CD14-positive monocyte (primary cell): ENCODE measurements around the gene MALRD1. TPM values are rescaled to one million over a fixed set of nuclear protein-coding genes. Genes with fewer than 3 reads are reported as not detected.

Experiments used
- DNase-seq, 3 donors: peaks; one replicate each; pipeline ENCODE4 v3.0.0-alpha.2; 2011 to 2022
- H2AFZ ChIP-seq: 2 replicates; pipeline ENCODE4 v1.6.0; 2012; ENCODE audit warnings: mild to moderate bottlenecking, low read depth, low read length, inconsistent platforms; ENCODE audit not compliant: insufficient read depth, poor library complexity, severe bottlenecking
- H3K27ac ChIP-seq, 2 donors: 1 replicate in 1 of 2; 2 replicates in 1 of 2; pipeline ENCODE4 v1.5.1; 2012 to 2013; ENCODE audit warnings: low read length in 2 of 2, control low read depth in 1 of 2, inconsistent platforms in 1 of 2, low read depth in 1 of 2, mild to moderate bottlenecking in 1 of 2
- H3K27me3 ChIP-seq, 2 donors: one replicate each; pipeline versions ENCODE4 v1.6.0 to v1.6.1; 2011 to 2013; ENCODE audit warnings: low read length in 2 of 2; ENCODE audit not compliant: control insufficient read depth in 2 of 2, insufficient read depth in 2 of 2
- H3K36me3 ChIP-seq, 2 donors: replicated peaks in 1 of 2; 1 replicate in 1 of 2; 2 replicates in 1 of 2; pipeline versions ENCODE4 v1.5.1 to v1.6.1; 2012 to 2013; ENCODE audit warnings: low read length in 2 of 2, control low read depth in 1 of 2, inconsistent platforms in 1 of 2, mild to moderate bottlenecking in 1 of 2; ENCODE audit not compliant: insufficient read depth in 2 of 2, control insufficient read depth in 1 of 2
- H3K4me1 ChIP-seq, 2 donors: 1 replicate in 1 of 2; 2 replicates in 1 of 2; pipeline versions ENCODE4 v1.5.1 to v1.6.1; 2012 to 2013; ENCODE audit warnings: low read length in 2 of 2, control low read depth in 1 of 2, inconsistent platforms in 1 of 2, mild to moderate bottlenecking in 1 of 2, moderate library complexity in 1 of 2; ENCODE audit not compliant: insufficient read depth in 2 of 2, control insufficient read depth in 1 of 2
- H3K4me2 ChIP-seq: replicated peaks from 2 replicates; pipeline ENCODE3; 2012; ENCODE audit warnings: low read length, moderate library complexity, mild to moderate bottlenecking; ENCODE audit not compliant: poor library complexity, severe bottlenecking; ENCODE audit errors: extremely low read depth
- H3K4me3 ChIP-seq, 3 experiments: fragments of 200-600 bp in 1 of 3; sonication (generic) in 1 of 3; replicated peaks in 1 of 3; 1 replicate in 2 of 3; 2 replicates in 1 of 3; pipeline ENCODE4 v1.5.1; 2011 to 2013; ENCODE audit warnings: low read length in 3 of 3, mild to moderate bottlenecking in 3 of 3, control low read depth in 2 of 3, low read depth in 2 of 3, inconsistent platforms in 1 of 3, moderate library complexity in 1 of 3
- H3K79me2 ChIP-seq: 2 replicates; pipeline ENCODE4 v1.6.0; 2012; ENCODE audit warnings: mild to moderate bottlenecking, control low read depth, inconsistent platforms, low read length, moderate library complexity; ENCODE audit not compliant: insufficient read depth
- H3K9ac ChIP-seq: 2 replicates; pipeline ENCODE4 v1.6.0; 2017; ENCODE audit warnings: low read length, mild to moderate bottlenecking; ENCODE audit not compliant: insufficient read depth, poor library complexity, severe bottlenecking
- H3K9me3 ChIP-seq, 2 donors: replicated peaks in 1 of 2; 1 replicate in 1 of 2; 2 replicates in 1 of 2; pipeline versions ENCODE4 v1.5.1 to v1.6.1; 2012 to 2013; ENCODE audit warnings: low read length in 2 of 2, control low read depth in 1 of 2; ENCODE audit not compliant: control insufficient read depth in 1 of 2, insufficient read depth in 1 of 2
- H4K20me1 ChIP-seq: 2 replicates; pipeline ENCODE4 v1.6.0; 2012; ENCODE audit warnings: mild to moderate bottlenecking, low read length, control low read depth, moderate library complexity; ENCODE audit not compliant: insufficient read depth
- H3K27ac Mint-ChIP-seq, 7 donors: one replicate each; pipeline ENCODE4 v1.8.0; 2020; ENCODE audit warnings: mild to moderate bottlenecking in 7 of 7, mixed read lengths in 7 of 7, moderate library complexity in 6 of 7, inconsistent platforms in 2 of 7
- H3K27me3 Mint-ChIP-seq, 3 donors: one replicate each; pipeline ENCODE4 v1.8.0; 2021 to 2022; ENCODE audit warnings: low read depth in 3 of 3, mild to moderate bottlenecking in 3 of 3, mixed read lengths in 3 of 3, moderate library complexity in 3 of 3, inconsistent platforms in 1 of 3
- H3K36me3 Mint-ChIP-seq, 2 donors: one replicate each; pipeline ENCODE4 v1.8.0; 2020; ENCODE audit warnings: mixed read lengths in 2 of 2, inconsistent platforms in 1 of 2, mild to moderate bottlenecking in 1 of 2
- H3K4me1 Mint-ChIP-seq: one replicate; pipeline ENCODE4 v1.8.0; 2020; ENCODE audit warnings: mild to moderate bottlenecking, mixed read lengths
- H3K4me3 Mint-ChIP-seq, 2 donors: one replicate each; pipeline ENCODE4 v1.8.0; 2020; ENCODE audit warnings: mild to moderate bottlenecking in 2 of 2, mixed read lengths in 2 of 2, moderate library complexity in 1 of 2
- H3K9me3 Mint-ChIP-seq, 7 donors: one replicate each; pipeline ENCODE4 v1.8.0; 2020 to 2022; ENCODE audit warnings: mixed read lengths in 7 of 7, mild to moderate bottlenecking in 6 of 7, moderate library complexity in 6 of 7, inconsistent platforms in 2 of 7
- WGBS: methylation state at CpG from one replicate; pipeline ENCODE4 v1.1.5; 2013; ENCODE audit warnings: missing lambda C conversion rate; ENCODE audit not compliant: insufficient coverage; 5-methylcytosine and 5-hydroxymethylcytosine counted together
- intact Hi-C, 2 donors: fragments of 100-400 bp; cut with micrococcal nuclease; formaldehyde crosslinking; loops; one replicate each; pipeline versions ENCODE4 v1.15.0 to v1.15.1; 2023
- polyA plus RNA-seq, 3 donors: library from polyadenylated mRNA; depleted of rRNA in 1 of 3; unstranded in 2 of 3; stranded (reverse) in 1 of 3; fragments of 300-500 nt in 2 of 3; fragments of >200 nt in 1 of 3; fragmentation: Illumina TruSeq in 2 of 3; gene quantifications; 1 replicate in 2 of 3; 2 replicates in 1 of 3; pipeline ENCODE4 v1.2.3, GENCODE V29; 2012 to 2021
- TF ChIP-seq, protein P1 (sequence below): fragments of 200-600 bp; IDR thresholded peaks from one replicate; pipeline ENCODE4 v1.8.0; 2022; ENCODE audit warnings: antibody characterized with exemption, mild to moderate bottlenecking

MALRD1 gene
- polyA plus RNA-seq, 3 donors, result not detected

DNA sequence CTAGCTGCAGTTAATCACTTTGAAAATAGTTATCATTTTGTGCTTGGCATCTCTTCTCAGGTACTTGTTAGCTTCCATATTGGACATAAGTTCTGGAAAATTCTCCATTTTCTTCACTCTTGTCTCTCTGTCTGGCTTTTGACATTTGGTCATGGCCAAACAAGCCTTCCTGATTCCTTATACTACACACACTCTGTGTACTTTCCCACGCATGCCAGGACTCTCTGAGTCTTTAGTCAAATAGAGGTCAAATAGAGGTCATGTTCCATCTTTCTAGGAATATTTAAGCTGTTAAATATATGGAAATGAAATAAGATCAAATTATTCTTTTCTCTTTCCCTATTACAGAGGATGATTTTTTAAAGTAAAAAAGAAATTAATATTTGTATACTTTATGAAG is 532.1 kb downstream of the MALRD1 start:
- Histone ChIP-seq H3K27ac (no peak overlapping the region), H3K79me2 (no peaks in the 10 kb centered on the region), H3K36me3 (no peaks in the 10 kb centered on the region), H4K20me1 (no peaks in the 10 kb centered on the region), H2AFZ (no peak overlapping the region), H3K27me3 (no peaks in the 10 kb centered on the region), H3K4me1 (no peaks in the 10 kb centered on the region), H3K4me2 (no peak overlapping the region), H3K9me3 (no peaks in the 10 kb centered on the region), H3K9ac (no peak overlapping the region), H3K4me3 (no peak overlapping the region)
- Mint-ChIP-seq H3K9me3 (peaks cover 0 to 7% (median 4%) of the 10 kb centered on the region in 7 donors), H3K27me3 (no peaks in the 10 kb centered on the region), H3K4me3 (no peak overlapping the region), H3K4me1 (no peaks in the 10 kb centered on the region), H3K27ac (no peak overlapping the region), H3K36me3 (no peaks in the 10 kb centered on the region)
- no CpG with 5 or more reads among the region's 1 CpG for WGBS
- no peak for DNase-seq
- TF ChIP-seq, protein P1, sequence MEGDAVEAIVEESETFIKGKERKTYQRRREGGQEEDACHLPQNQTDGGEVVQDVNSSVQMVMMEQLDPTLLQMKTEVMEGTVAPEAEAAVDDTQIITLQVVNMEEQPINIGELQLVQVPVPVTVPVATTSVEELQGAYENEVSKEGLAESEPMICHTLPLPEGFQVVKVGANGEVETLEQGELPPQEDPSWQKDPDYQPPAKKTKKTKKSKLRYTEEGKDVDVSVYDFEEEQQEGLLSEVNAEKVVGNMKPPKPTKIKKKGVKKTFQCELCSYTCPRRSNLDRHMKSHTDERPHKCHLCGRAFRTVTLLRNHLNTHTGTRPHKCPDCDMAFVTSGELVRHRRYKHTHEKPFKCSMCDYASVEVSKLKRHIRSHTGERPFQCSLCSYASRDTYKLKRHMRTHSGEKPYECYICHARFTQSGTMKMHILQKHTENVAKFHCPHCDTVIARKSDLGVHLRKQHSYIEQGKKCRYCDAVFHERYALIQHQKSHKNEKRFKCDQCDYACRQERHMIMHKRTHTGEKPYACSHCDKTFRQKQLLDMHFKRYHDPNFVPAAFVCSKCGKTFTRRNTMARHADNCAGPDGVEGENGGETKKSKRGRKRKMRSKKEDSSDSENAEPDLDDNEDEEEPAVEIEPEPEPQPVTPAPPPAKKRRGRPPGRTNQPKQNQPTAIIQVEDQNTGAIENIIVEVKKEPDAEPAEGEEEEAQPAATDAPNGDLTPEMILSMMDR, result no peak
- intact Hi-C loops, result no loop called here

DNA sequence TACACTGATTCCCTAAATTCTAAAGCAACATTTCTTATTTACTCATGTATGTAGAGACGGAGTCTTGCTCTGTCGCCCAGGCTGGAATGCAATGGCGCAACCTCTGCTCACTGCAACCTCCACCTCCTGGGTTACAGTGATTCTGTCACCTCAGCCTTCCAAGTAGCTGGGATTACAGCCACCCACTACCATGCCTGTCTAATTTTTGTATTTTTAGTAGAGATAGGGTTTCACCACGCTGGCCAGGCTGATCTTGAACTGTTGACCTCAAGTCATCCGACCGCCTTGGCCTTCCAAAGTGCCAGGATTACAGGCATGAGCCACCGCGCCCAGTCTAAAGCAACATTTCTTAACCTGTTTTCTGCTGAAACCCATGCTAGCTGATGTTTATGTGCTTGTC is 540.0 kb downstream of the MALRD1 start:
- 100% methylated on average over 4 of the region's 8 CpGs for WGBS
- H3K9me3 ChIP-seq, result peaks cover 0 to 6% of the 10 kb centered on the region in 2 donors
- DNase-seq, result no peak
- H3K27me3 ChIP-seq, result no peaks in the 10 kb centered on the region
- H3K4me1 ChIP-seq, result no peaks in the 10 kb centered on the region
- no peaks in the 10 kb centered on the region for H3K79me2 ChIP-seq
- TF ChIP-seq, protein P1, result no peak
- Mint-ChIP-seq H3K4me1 (no peaks in the 10 kb centered on the region), H3K27ac (no peak overlapping the region), H3K4me3 (no peak overlapping the region), H3K36me3 (no peaks in the 10 kb centered on the region), H3K27me3 (peaks cover 0 to 4% (median 0%) of the 10 kb centered on the region in 3 donors), H3K9me3 (peaks cover 4 to 14% (median 8%) of the 10 kb centered on the region in 7 donors)
- no peaks in the 10 kb centered on the region for H3K36me3 ChIP-seq
- H3K9ac ChIP-seq, result no peak overlapping the region
- H2AFZ ChIP-seq, result no peak overlapping the region
- H3K4me2 ChIP-seq, result no peak overlapping the region
- no peak overlapping the region for H3K27ac ChIP-seq
- no peak overlapping the region for H3K4me3 ChIP-seq
- intact Hi-C loops, result no loop called here
- no peaks in the 10 kb centered on the region for H4K20me1 ChIP-seq
